Measurements from ENCODE around the gene ACVR1C.

GRCh38 chr2:157504623-157505022, 124.0 kb downstream of the ACVR1C start:
- TF ChIP-seq CTCF (IDR thresholded peaks at IDR 0.05) (no peak), POLR2A (IDR thresholded peaks at IDR 0.05) (no peak)
